Transverse colon (tissue), 4 donors: ENCODE results near the gene MAU2. TPM values are rescaled to one million over a fixed set of nuclear protein-coding genes. Genes with fewer than 3 reads are reported as not detected.
"Not testable (repeated sequence)": the region's sequence is repeated elsewhere in the genome, so short reads cannot be mapped to it uniquely, and the experiment has no call there.

Experiments
- DNase-seq: peaks from one replicate; pipeline ENCODE4 v3.0.0-alpha.2; 2019
- H3K27ac ChIP-seq, 4 donors: fragments of 200-600 bp; sonication (generic); 2 replicates each; pipeline ENCODE4 v1.5.1; 2016 to 2018; ENCODE audit warnings: inconsistent platforms in 4 of 4
- H3K27me3 ChIP-seq: fragments of 200-600 bp; sonication (generic); 2 replicates; pipeline ENCODE4 v1.5.1; 2017; ENCODE audit warnings: inconsistent platforms
- H3K36me3 ChIP-seq, 4 donors: fragments of 200-600 bp; sonication (generic); 2 replicates each; pipeline ENCODE4 v1.5.1; 2017 to 2019; ENCODE audit warnings: inconsistent platforms in 4 of 4
- H3K4me1 ChIP-seq, 4 donors: fragments of 200-600 bp; sonication (generic); 2 replicates each; pipeline ENCODE4 v1.5.1; 2017 to 2020; ENCODE audit warnings: inconsistent platforms in 4 of 4
- H3K4me3 ChIP-seq, 4 donors: fragments of 200-600 bp; sonication (generic); 1 replicate in 1 of 4; 2 replicates in 3 of 4; pipeline versions ENCODE4 v1.5.1 to v1.6.1; 2017 to 2019; ENCODE audit warnings: inconsistent platforms in 4 of 4
- H3K9me3 ChIP-seq, 2 donors: fragments of 200-600 bp; sonication (generic); 2 replicates each; pipeline ENCODE4 v1.5.1; 2017 to 2019; ENCODE audit warnings: inconsistent platforms in 2 of 2
- EP300 ChIP-seq: sonication (generic); formaldehyde crosslinking; IDR thresholded peaks from one replicate; pipeline ENCODE4 v1.6.1; 2017; ENCODE audit warnings: antibody characterized with exemption, low read depth
- POLR2A ChIP-seq: fragments of 450-650 bp; IDR thresholded peaks from one replicate; pipeline ENCODE4 v1.6.1; 2016; ENCODE audit warnings: antibody characterized with exemption, mild to moderate bottlenecking, moderate library complexity
- POLR2AphosphoS5 ChIP-seq, 3 donors: sonication (generic); formaldehyde crosslinking; IDR thresholded peaks; one replicate each; pipeline ENCODE4 v1.6.1; 2016; ENCODE audit warnings: antibody characterized with exemption in 3 of 3
- WGBS, 2 donors: methylation state at CpG; one replicate each; pipeline ENCODE4 v1.1.5; 2018; ENCODE audit warnings: low coverage in 1 of 2; 5-methylcytosine and 5-hydroxymethylcytosine counted together
- in situ Hi-C, 4 donors: fragments of 200-750 bp; cut with MboI; loops; one replicate each; pipeline versions ENCODE4 v1.15.0 to v1.15.1; 2017; ENCODE audit warnings: low sequenced_read_pairs in 3 of 4, low pct_ligation_motif_present in 1 of 4, low pct_unique_long_range_greater_than_20kb in 1 of 4
- intact Hi-C: fragments of 100-400 bp; cut with DNase I; formaldehyde crosslinking; loops from one replicate; pipeline ENCODE4 v1.15.1; 2023; ENCODE audit warnings: low total_unique reads
- total RNA-seq, 4 donors: library from RNA; depleted of rRNA; stranded (reverse); fragments of >200 nt; gene quantifications; one replicate each; pipeline ENCODE4 v1.1.0, GENCODE V29; 2016
- TF ChIP-seq, protein P1 (sequence below), 5 experiments: fragments of 200-600 bp in 3 of 5; fragments of 450-650 bp in 2 of 5; sonication (generic) in 3 of 5; IDR thresholded peaks; 1 replicate in 2 of 5; 2 replicates in 3 of 5; pipeline ENCODE4 v1.5.1; 2016 to 2017; ENCODE audit warnings: antibody characterized with exemption in 5 of 5, inconsistent platforms in 3 of 5, mild to moderate bottlenecking in 2 of 5, moderate library complexity in 1 of 5

MAU2 gene
- total RNA-seq, 4 donors from 2014 or later, result 59.1 to 214 (median 79.2) TPM

- TF ChIP-seq EP300, result no peak
- TF ChIP-seq, protein P1, sequence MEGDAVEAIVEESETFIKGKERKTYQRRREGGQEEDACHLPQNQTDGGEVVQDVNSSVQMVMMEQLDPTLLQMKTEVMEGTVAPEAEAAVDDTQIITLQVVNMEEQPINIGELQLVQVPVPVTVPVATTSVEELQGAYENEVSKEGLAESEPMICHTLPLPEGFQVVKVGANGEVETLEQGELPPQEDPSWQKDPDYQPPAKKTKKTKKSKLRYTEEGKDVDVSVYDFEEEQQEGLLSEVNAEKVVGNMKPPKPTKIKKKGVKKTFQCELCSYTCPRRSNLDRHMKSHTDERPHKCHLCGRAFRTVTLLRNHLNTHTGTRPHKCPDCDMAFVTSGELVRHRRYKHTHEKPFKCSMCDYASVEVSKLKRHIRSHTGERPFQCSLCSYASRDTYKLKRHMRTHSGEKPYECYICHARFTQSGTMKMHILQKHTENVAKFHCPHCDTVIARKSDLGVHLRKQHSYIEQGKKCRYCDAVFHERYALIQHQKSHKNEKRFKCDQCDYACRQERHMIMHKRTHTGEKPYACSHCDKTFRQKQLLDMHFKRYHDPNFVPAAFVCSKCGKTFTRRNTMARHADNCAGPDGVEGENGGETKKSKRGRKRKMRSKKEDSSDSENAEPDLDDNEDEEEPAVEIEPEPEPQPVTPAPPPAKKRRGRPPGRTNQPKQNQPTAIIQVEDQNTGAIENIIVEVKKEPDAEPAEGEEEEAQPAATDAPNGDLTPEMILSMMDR (IDR thresholded peaks at IDR 0.05), result no peak
- TF ChIP-seq POLR2A, result no peak
- TF ChIP-seq POLR2AphosphoS5 (IDR thresholded peaks at IDR 0.05), result no peak
Measured at GRCh38 chr19:19347401-19348110, 26.9 kb downstream of the MAU2 start.

DNA sequence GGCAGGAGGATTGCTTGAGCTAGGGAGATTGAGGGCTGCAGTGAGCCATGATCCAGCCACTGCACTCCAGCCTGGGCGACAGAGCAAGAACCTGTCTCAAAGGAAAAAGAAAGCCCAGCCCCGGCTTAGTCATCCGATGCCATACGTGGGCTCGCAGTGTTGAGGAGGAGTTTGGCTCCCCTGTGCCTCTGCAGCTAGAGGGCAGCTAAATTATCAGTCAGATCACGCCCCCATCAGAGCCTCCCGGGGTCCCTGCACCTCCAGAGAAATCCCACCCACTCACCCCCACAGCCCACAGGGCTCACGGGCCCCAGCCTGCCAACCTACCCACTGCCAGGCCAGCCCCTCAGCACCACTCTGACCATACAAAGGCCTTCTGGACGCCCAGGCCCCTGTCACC lies 27.6 kb downstream of the MAU2 start:
- in situ Hi-C loops, result no loop called here
- H3K27me3 ChIP-seq, result no peaks in the 10 kb centered on the region
- DNase-seq, result no peak
- WGBS, 2 donors, result 80% methylated on average over 9 of the region's 9 CpGs; no CpG with 5 or more reads in 1 of the 2 donors
- peaks cover 0 to 59% (median 29%) of the 10 kb centered on the region in 4 donors for H3K36me3 ChIP-seq
- H3K27ac ChIP-seq, result no peak overlapping the region
- intact Hi-C loops, result no loop called here
- no peaks in the 10 kb centered on the region for H3K4me1 ChIP-seq
- H3K4me3 ChIP-seq, result no peak overlapping the region
- TF ChIP-seq POLR2A (no peak), EP300 (no peak), POLR2AphosphoS5 (IDR thresholded peaks at IDR 0.05) (no peak)
- TF ChIP-seq, protein P1 (IDR thresholded peaks at IDR 0.05), result no peak
- no peaks in the 10 kb centered on the region for H3K9me3 ChIP-seq

More at GRCh38 chr19:19347401-19348110, 26.9 kb downstream of the MAU2 start:
- Histone ChIP-seq H3K4me1 (no peaks in the 10 kb centered on the region), H3K27ac (no peak overlapping the region), H3K4me3 (no peak overlapping the region), H3K9me3 (no peaks in the 10 kb centered on the region), H3K36me3 (peaks cover 0 to 57% (median 25%) of the 10 kb centered on the region in 4 donors), H3K27me3 (no peaks in the 10 kb centered on the region)
- intact Hi-C loops (no loop called here), in situ Hi-C loops (no loop called here)
- no peak for DNase-seq
- 88% methylated on average over 10 of the region's 10 CpGs; no CpG with 5 or more reads in 1 of the 2 donors for WGBS, 2 donors

DNA sequence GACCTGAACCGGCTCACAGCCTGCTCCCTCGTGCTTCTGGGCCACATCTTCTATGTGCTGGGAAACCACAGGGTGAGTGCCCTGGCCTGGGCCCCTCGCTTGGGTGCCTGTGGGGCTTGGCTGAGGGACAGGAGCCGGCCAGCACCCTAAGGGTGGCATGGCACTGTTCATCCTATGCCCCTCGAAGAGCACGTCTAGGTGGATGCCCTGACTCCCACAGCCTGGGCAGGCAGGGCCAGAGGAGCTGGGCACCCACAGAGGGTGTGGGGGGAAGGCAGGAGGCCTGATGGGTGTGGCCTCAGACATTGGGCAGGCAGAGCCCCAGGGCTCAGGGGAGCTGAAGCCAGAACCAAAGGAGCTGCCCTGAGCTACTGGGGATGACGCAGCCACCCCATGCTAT lies 28.7 kb downstream of the MAU2 start:
- no peak for DNase-seq
- H3K27me3 ChIP-seq, result no peaks in the 10 kb centered on the region
- no peak overlapping the region for H3K27ac ChIP-seq
- TF ChIP-seq, protein P1 (IDR thresholded peaks at IDR 0.05), result no peak
- TF ChIP-seq POLR2A, result no peak
- no peak overlapping the region for H3K4me3 ChIP-seq
- intact Hi-C loops (no loop called here), in situ Hi-C loops (no loop called here)
- WGBS, 2 donors, result 78% methylated on average over 5 of the region's 7 CpGs; no CpG with 5 or more reads in 1 of the 2 donors
- H3K4me1 ChIP-seq, result no peaks in the 10 kb centered on the region
- H3K36me3 ChIP-seq, result peaks cover 0 to 68% (median 31%) of the 10 kb centered on the region in 4 donors
- no peaks in the 10 kb centered on the region for H3K9me3 ChIP-seq

GRCh38 chr19:19350756-19351155 lies 30.1 kb downstream of the MAU2 start:
- WGBS, 2 donors, result 97% methylated on average over 8 of the region's 8 CpGs; no CpG with 5 or more reads in 1 of the 2 donors
- intact Hi-C loops, H3K9me3 ChIP-seq, H3K4me3 ChIP-seq, H3K27me3 ChIP-seq, DNase-seq, H3K27ac ChIP-seq, H3K4me1 ChIP-seq: not testable (repeated sequence)
- in situ Hi-C loops, result loop anchor here in 2 of 4 donors (25.0 kb wide), 1 partner anchor 137 kb away; no protein-coding TSS in a partner anchor
- peaks cover 0 to 71% (median 31%) of the 10 kb centered on the region in 4 donors for H3K36me3 ChIP-seq
